Panc1 (cell line): ENCODE results near the gene TEDC1. TPM values are rescaled to one million over a fixed set of nuclear protein-coding genes. Genes with fewer than 3 reads are reported as not detected.

Source experiments
- ATAC-seq: fragments of 200-7000 bp; cut with Tn5 transposase; 2 replicates; pipeline ENCODE4 v1.9.1; 2020; ENCODE audit warnings: mild to moderate bottlenecking, moderate library complexity
- BruUV-seq: library from RNA; stranded (reverse); fragments of 400-500 nt; replicated peaks from 2 replicates; lab custom pipeline; 2021; lab: Mats Ljungman, UMichigan
- CTCF ChIA-PET: fragments of 300-600 bp; sonication (Branson Sonifier 250); formaldehyde crosslinking; loops from one replicate; lab custom pipeline; 2022; ENCODE audit warnings: antibody characterized with exemption; lab: Charles Lee
- POLR2A ChIA-PET: fragments of 300-600 bp; sonication (Branson Sonifier 250); formaldehyde crosslinking; loops from one replicate; lab custom pipeline; 2022; ENCODE audit warnings: antibody characterized with exemption; lab: Charles Lee
- DNase-seq: peaks from one replicate; pipeline ENCODE4 v3.0.0-alpha.2; 2010; ENCODE audit warnings: low read depth, low spot score
- H3K27ac ChIP-seq: 2 replicates; pipeline ENCODE4 v1.5.1; 2011; ENCODE audit warnings: mild to moderate bottlenecking, low read length, inconsistent platforms
- H3K27me3 ChIP-seq: fragments of 200-500 bp; sonication (Bioruptor generic); 2 replicates; pipeline ENCODE4 v1.6.0; 2014; ENCODE audit warnings: low read length, inconsistent platforms; ENCODE audit not compliant: control insufficient read depth, insufficient read depth
- H3K36me3 ChIP-seq: fragments of 200-500 bp; sonication (Bioruptor generic); 2 replicates; pipeline ENCODE4 v1.5.1; 2014; ENCODE audit warnings: inconsistent platforms, mild to moderate bottlenecking, low read length, moderate library complexity; ENCODE audit not compliant: control insufficient read depth, insufficient read depth
- H3K4me1 ChIP-seq: 2 replicates; pipeline ENCODE4 v1.5.1; 2011; ENCODE audit warnings: inconsistent platforms, mild to moderate bottlenecking, low read length, moderate library complexity; ENCODE audit not compliant: control insufficient read depth, insufficient read depth
- H3K4me3 ChIP-seq, 2 experiments: 2 replicates each; pipeline ENCODE4 v1.5.1; 2011 to 2012; ENCODE audit warnings: low read depth in 2 of 2, low read length in 2 of 2, mild to moderate bottlenecking in 2 of 2, inconsistent platforms in 1 of 2, moderate library complexity in 1 of 2
- H3K9me3 ChIP-seq: fragments of 200-500 bp; sonication (Bioruptor generic); 2 replicates; pipeline ENCODE4 v1.5.1; 2014; ENCODE audit warnings: low read depth, mild to moderate bottlenecking, inconsistent platforms, low read length, moderate library complexity; ENCODE audit not compliant: control insufficient read depth, insufficient read depth
- CTCF ChIP-seq: fragments of 450-650 bp; IDR thresholded peaks from 2 replicates; pipeline ENCODE4 v1.5.1; 2017; ENCODE audit warnings: mild to moderate bottlenecking
- POLR2AphosphoS5 ChIP-seq: IDR thresholded peaks from 2 replicates; pipeline ENCODE4 v1.6.1; 2012; ENCODE audit warnings: mild to moderate bottlenecking, low read depth, low read length, moderate library complexity
- SIN3A ChIP-seq: IDR thresholded peaks from 2 replicates; pipeline ENCODE4 v1.6.1; 2012; ENCODE audit warnings: low read depth, mild to moderate bottlenecking, low read length, moderate library complexity, borderline replicate concordance; ENCODE audit not compliant: insufficient read depth
- TCF7L2 ChIP-seq: IDR thresholded peaks from 2 replicates; pipeline ENCODE4 v1.6.1; 2011; ENCODE audit warnings: mild to moderate bottlenecking, low read depth, low read length, inconsistent platforms
- in situ Hi-C: cut with HindIII; loops from 2 replicates; pipeline ENCODE4 v1.10.0; 2016; ENCODE audit warnings: low sequenced_read_pairs, low pct_unique_long_range_greater_than_20kb
- intact Hi-C: fragments of 100-400 bp; cut with micrococcal nuclease; formaldehyde crosslinking; loops from one replicate; pipeline ENCODE4 v1.10.0; 2022; ENCODE audit not compliant: unreplicated experiment
- total RNA-seq: library from RNA; stranded (reverse); gene quantifications from one replicate; pipeline ENCODE4 v1.2.1, GENCODE V29; 2021; ENCODE audit not compliant: unreplicated experiment
- TF ChIP-seq, protein P1 (sequence below), 2 experiments: IDR thresholded peaks; 2 replicates each; pipeline ENCODE4 v1.6.1; 2011 to 2012; ENCODE audit warnings: low read depth in 2 of 2, control low read depth in 1 of 2, low read length in 1 of 2, mild to moderate bottlenecking in 1 of 2, moderate library complexity in 1 of 2; ENCODE audit not compliant: insufficient read depth in 1 of 2

TEDC1 gene
- total RNA-seq, 1 experiment from 2014 or later: 47.8 TPM

- TF ChIP-seq, protein P1, sequence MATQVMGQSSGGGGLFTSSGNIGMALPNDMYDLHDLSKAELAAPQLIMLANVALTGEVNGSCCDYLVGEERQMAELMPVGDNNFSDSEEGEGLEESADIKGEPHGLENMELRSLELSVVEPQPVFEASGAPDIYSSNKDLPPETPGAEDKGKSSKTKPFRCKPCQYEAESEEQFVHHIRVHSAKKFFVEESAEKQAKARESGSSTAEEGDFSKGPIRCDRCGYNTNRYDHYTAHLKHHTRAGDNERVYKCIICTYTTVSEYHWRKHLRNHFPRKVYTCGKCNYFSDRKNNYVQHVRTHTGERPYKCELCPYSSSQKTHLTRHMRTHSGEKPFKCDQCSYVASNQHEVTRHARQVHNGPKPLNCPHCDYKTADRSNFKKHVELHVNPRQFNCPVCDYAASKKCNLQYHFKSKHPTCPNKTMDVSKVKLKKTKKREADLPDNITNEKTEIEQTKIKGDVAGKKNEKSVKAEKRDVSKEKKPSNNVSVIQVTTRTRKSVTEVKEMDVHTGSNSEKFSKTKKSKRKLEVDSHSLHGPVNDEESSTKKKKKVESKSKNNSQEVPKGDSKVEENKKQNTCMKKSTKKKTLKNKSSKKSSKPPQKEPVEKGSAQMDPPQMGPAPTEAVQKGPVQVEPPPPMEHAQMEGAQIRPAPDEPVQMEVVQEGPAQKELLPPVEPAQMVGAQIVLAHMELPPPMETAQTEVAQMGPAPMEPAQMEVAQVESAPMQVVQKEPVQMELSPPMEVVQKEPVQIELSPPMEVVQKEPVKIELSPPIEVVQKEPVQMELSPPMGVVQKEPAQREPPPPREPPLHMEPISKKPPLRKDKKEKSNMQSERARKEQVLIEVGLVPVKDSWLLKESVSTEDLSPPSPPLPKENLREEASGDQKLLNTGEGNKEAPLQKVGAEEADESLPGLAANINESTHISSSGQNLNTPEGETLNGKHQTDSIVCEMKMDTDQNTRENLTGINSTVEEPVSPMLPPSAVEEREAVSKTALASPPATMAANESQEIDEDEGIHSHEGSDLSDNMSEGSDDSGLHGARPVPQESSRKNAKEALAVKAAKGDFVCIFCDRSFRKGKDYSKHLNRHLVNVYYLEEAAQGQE (IDR thresholded peaks at IDR 0.05; ENCODE audit: insufficient read depth in 1 of 2, low read depth in 2 of 2, low read length in 1 of 2): no peak
Measured at GRCh38 chr14:105536691-105537579, 45.9 kb downstream of the TEDC1 start (continued).

DNA sequence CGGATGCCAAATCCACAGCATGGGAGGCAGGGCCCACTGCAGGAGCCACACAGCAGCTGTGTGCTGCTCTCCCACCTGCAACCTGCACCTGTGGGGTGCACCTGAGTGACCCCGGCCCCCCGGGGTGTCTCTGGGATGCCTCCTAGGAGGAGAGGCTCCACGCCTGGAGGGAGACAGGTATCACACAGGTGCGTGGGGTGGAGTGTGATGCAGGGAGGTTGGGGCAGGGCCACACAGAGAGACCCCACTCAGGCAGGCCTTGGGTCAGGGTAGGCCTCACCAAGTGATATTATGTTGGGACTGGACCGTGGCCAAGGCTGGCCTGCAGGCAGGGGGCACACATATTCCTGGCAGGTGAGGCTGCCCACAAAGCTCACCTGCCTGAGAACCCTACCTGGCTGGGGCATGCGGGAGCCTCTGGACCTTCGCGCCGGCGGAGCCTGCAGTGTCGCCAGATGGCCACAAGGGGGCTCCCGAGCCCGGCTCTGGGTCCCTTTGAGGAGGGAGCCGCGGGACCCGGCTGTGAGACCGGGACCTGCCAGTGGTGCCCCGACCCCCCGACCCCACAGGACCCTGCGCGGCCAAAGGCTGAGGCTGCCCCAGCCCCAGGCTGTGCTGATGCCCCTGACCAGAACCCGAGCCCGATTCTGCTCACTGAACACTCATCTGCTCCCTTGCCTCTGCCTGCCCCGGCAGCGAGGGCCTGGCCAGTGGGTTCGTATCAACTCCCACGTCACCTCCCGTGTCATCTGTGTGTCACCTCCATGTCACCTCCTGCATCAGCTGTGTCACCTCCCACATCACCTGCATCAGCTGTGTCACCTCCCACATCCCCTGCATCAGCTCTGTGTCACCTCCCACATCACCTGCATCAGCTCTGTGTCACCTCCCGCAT lies 46.8 kb downstream of the TEDC1 start:
- intact Hi-C loops (no loop called here), in situ Hi-C loops (no loop called here)
- Histone ChIP-seq H3K27me3 (no peaks in the 10 kb centered on the region), H3K9me3 (no peaks in the 10 kb centered on the region), H3K36me3 (no peaks in the 10 kb centered on the region), H3K4me3 (no peak overlapping the region), H3K27ac (no peak overlapping the region), H3K4me1 (no peaks in the 10 kb centered on the region)
- no peak for TF ChIP-seq POLR2AphosphoS5
- peak; percentile 97 for TF ChIP-seq CTCF
- ATAC-seq (peak; percentile 88), DNase-seq (no peak)
- POLR2A ChIA-PET: no interaction called here
- no TSS peak for BruUV-seq
- CTCF ChIA-PET: interaction anchor here (0.7 kb wide), 1 partner anchor 11 kb away, joined by 7 read pairs; no protein-coding TSS in a partner anchor

- 0 out of 2 replicates have a peak, but pooled peaks have one; percentile 13 for ATAC-seq
- no TSS peak for BruUV-seq
- no peaks in the 10 kb centered on the region for H3K36me3 ChIP-seq
- ChIA-PET CTCF (no interaction called here), POLR2A (no interaction called here)
- H3K4me3 ChIP-seq: no peak overlapping the region
- in situ Hi-C loops: no loop called here
- H3K9me3 ChIP-seq: no peaks in the 10 kb centered on the region; the same call in 1 of the 2 replicates
- intact Hi-C loops: no loop called here
- TF ChIP-seq POLR2AphosphoS5: no peak
- no peak for TF ChIP-seq TCF7L2
- TF ChIP-seq SIN3A: no peak
- TF ChIP-seq CTCF: no peak
- TF ChIP-seq, protein P1 (IDR thresholded peaks at IDR 0.05; ENCODE audit: insufficient read depth in 1 of 2, low read depth in 2 of 2, low read length in 1 of 2): no peak
- no peaks in the 10 kb centered on the region for H3K27me3 ChIP-seq
- DNase-seq: no peak
- H3K27ac ChIP-seq: no peak overlapping the region
- no peaks in the 10 kb centered on the region for H3K4me1 ChIP-seq
Measured at GRCh38 chr14:105538481-105539049, 47.5 kb downstream of the TEDC1 start.
